DND-41 (cell line): Measurements from ENCODE around the gene AAGAB.

Experiments
- EZH2 ChIP-seq: IDR thresholded peaks from 3 replicates; pipeline ENCODE4 v1.6.1; 2012; ENCODE audit warnings: borderline replicate concordance, low read depth, mild to moderate bottlenecking, moderate library complexity, low read length, inconsistent platforms; ENCODE audit not compliant: severe bottlenecking
- TF ChIP-seq, protein P1 (sequence below): IDR thresholded peaks from 2 replicates; pipeline ENCODE4 v1.5.1; 2012; ENCODE audit warnings: borderline replicate concordance, low read length, moderate library complexity, mild to moderate bottlenecking; ENCODE audit not compliant: poor library complexity, severe bottlenecking; ENCODE audit errors: extremely low read depth

DNA sequence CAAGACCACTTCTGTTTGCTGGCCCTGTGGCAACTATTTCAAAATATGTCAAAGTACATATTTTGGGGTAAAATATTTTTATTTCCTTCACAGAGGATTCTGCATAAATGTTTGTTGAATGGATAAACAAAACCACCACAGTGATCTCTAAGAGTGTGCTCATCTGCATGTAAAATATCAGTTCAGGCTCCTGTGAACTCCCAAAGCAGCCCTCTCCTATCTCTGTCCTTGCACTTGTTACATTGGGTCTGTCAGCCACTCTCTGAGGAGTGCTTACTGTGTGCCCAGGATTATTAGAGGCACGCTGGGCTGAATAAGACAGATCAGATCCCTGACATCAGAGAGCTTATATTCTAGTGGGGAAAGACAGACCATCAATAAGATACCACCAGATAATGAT is 27.3 kb upstream of the AAGAB start:
- TF ChIP-seq, protein P1, sequence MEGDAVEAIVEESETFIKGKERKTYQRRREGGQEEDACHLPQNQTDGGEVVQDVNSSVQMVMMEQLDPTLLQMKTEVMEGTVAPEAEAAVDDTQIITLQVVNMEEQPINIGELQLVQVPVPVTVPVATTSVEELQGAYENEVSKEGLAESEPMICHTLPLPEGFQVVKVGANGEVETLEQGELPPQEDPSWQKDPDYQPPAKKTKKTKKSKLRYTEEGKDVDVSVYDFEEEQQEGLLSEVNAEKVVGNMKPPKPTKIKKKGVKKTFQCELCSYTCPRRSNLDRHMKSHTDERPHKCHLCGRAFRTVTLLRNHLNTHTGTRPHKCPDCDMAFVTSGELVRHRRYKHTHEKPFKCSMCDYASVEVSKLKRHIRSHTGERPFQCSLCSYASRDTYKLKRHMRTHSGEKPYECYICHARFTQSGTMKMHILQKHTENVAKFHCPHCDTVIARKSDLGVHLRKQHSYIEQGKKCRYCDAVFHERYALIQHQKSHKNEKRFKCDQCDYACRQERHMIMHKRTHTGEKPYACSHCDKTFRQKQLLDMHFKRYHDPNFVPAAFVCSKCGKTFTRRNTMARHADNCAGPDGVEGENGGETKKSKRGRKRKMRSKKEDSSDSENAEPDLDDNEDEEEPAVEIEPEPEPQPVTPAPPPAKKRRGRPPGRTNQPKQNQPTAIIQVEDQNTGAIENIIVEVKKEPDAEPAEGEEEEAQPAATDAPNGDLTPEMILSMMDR: no peak
- TF ChIP-seq EZH2: no peak
